NCI-H2196 treated with DMSO at 0.1 percent for 48 hours (cell line): Measurements from ENCODE around the gene DDN.

Experiments
- DNase-seq: peaks from one replicate; lab custom pipeline; 2025; ENCODE audit not compliant: unreplicated experiment; lab: John Stamatoyannopoulos, UW

Gene DDN

GRCh38 chr12:48967991-48968390 is 31.2 kb downstream of the DDN start:
- DNase-seq: no peak

- no peak for DNase-seq
Measured at GRCh38 chr12:48966177-48966895, 32.8 kb downstream of the DDN start.

GRCh38 chr12:48965298-48965838 is 33.8 kb downstream of the DDN start:
- peak; percentile 10 for DNase-seq

GRCh38 chr12:48961801-48962200 is 37.4 kb downstream of the DDN start:
- no peak for DNase-seq

- DNase-seq: no peak
Measured at GRCh38 chr12:48961331-48961730, 37.8 kb downstream of the DDN start.

GRCh38 chr12:48960834-48961233 is 38.3 kb downstream of the DDN start:
- no peak for DNase-seq

GRCh38 chr12:48958049-48958388 is 41.2 kb downstream of the DDN start:
- DNase-seq: no peak

- DNase-seq: peak; percentile 94
Measured at GRCh38 chr12:48957141-48958048, 41.8 kb downstream of the DDN start, which contains the start of gene ARF3. ARF3 (minus strand) TSS chr12:48957487; CDS start chr12:48941095, 16,392 bp downstream.

GRCh38 chr12:48956279-48957140 is 42.7 kb downstream of the DDN start:
- DNase-seq: peak; percentile 89

- no peak for DNase-seq
Measured at GRCh38 chr12:48954841-48955501, 44.2 kb downstream of the DDN start.

- DNase-seq: no peak
Measured at GRCh38 chr12:48954061-48954460, 45.1 kb downstream of the DDN start.

- no peak for DNase-seq
Measured at GRCh38 chr12:48952691-48953090, 46.5 kb downstream of the DDN start.

GRCh38 chr12:48947727-48948126 is 51.4 kb downstream of the DDN start:
- no peak for DNase-seq

- DNase-seq: no peak
Measured at GRCh38 chr12:48946943-48947342, 52.2 kb downstream of the DDN start.

GRCh38 chr12:48946205-48946604 is 53.0 kb downstream of the DDN start:
- DNase-seq: no peak
